ENCODE data around the gene RPA3. TPM values are rescaled to one million over a fixed set of nuclear protein-coding genes. Genes with fewer than 3 reads are reported as not detected.

RPA3 gene
- total RNA-seq, 2 donors from 2014 or later, result 101 to 103 TPM

GRCh38 chr7:7620644-7621210, 97.7 kb downstream of the RPA3 start:
- no peaks in the 10 kb centered on the region for H3K27me3 Mint-ChIP-seq (ENCODE audit: low read depth)
- no peak overlapping the region for H3K4me3 Mint-ChIP-seq
- peaks cover 11% of the 10 kb centered on the region for H3K4me1 Mint-ChIP-seq (ENCODE audit: low read depth)
- no peak for DNase-seq
- no peak overlapping the region for H3K27ac Mint-ChIP-seq
- ATAC-seq (replicated peaks in 1 of 2), result no peak
- H3K9me3 Mint-ChIP-seq, result peaks cover 0 to under 1% of the 10 kb centered on the region in 2 donors
- no peaks in the 10 kb centered on the region for H3K36me3 Mint-ChIP-seq (ENCODE audit: insufficient read depth in 2 of 2)

GRCh38 chr7:7620236-7620635, 98.2 kb downstream of the RPA3 start:
- Mint-ChIP-seq H3K27ac (no peak overlapping the region), H3K4me3 (no peak overlapping the region), H3K36me3 (ENCODE audit: insufficient read depth in 2 of 2) (no peaks in the 10 kb centered on the region), H3K27me3 (ENCODE audit: low read depth) (no peaks in the 10 kb centered on the region), H3K4me1 (ENCODE audit: low read depth) (peaks cover 11% of the 10 kb centered on the region), H3K9me3 (no peaks in the 10 kb centered on the region)
- DNase-seq (no peak), ATAC-seq (replicated peaks in 1 of 2) (no peak)

- H3K4me3 Mint-ChIP-seq, result no peak overlapping the region
- no peaks in the 10 kb centered on the region for H3K36me3 Mint-ChIP-seq (ENCODE audit: insufficient read depth in 2 of 2)
- peaks cover 11% of the 10 kb centered on the region for H3K4me1 Mint-ChIP-seq (ENCODE audit: low read depth)
- no peak for DNase-seq
- no peak for ATAC-seq (replicated peaks in 1 of 2)
- H3K27ac Mint-ChIP-seq, result no peak overlapping the region
- no peaks in the 10 kb centered on the region for H3K9me3 Mint-ChIP-seq
- no peaks in the 10 kb centered on the region for H3K27me3 Mint-ChIP-seq (ENCODE audit: low read depth)
Observed at GRCh38 chr7:7618410-7618809, 100.0 kb downstream of the RPA3 start.

- DNase-seq (no peak), ATAC-seq (replicated peaks in 1 of 2) (no peak)
- H3K4me3 Mint-ChIP-seq, result no peak overlapping the region
- H3K36me3 Mint-ChIP-seq (ENCODE audit: insufficient read depth in 2 of 2), result no peaks in the 10 kb centered on the region
- peaks cover 11% of the 10 kb centered on the region for H3K4me1 Mint-ChIP-seq (ENCODE audit: low read depth)
- H3K27me3 Mint-ChIP-seq (ENCODE audit: low read depth), result no peaks in the 10 kb centered on the region
- no peak overlapping the region for H3K27ac Mint-ChIP-seq
- H3K9me3 Mint-ChIP-seq, result no peaks in the 10 kb centered on the region
Observed at GRCh38 chr7:7617550-7617949, 100.9 kb downstream of the RPA3 start.

- ATAC-seq (replicated peaks in 1 of 2) (no peak), DNase-seq (no peak)
- Mint-ChIP-seq H3K36me3 (ENCODE audit: insufficient read depth in 2 of 2) (no peaks in the 10 kb centered on the region), H3K27ac (no peak overlapping the region), H3K4me3 (no peak overlapping the region), H3K27me3 (ENCODE audit: low read depth) (no peaks in the 10 kb centered on the region), H3K4me1 (ENCODE audit: low read depth) (peaks cover 11% of the 10 kb centered on the region), H3K9me3 (no peaks in the 10 kb centered on the region)
Observed at GRCh38 chr7:7614018-7614741, 104.2 kb downstream of the RPA3 start.

GRCh38 chr7:7613210-7613609, 105.2 kb downstream of the RPA3 start:
- no peak for DNase-seq
- Mint-ChIP-seq H3K27me3 (ENCODE audit: low read depth) (no peaks in the 10 kb centered on the region), H3K27ac (no peak overlapping the region), H3K4me1 (ENCODE audit: low read depth) (peaks cover 11% of the 10 kb centered on the region), H3K4me3 (no peak overlapping the region), H3K36me3 (ENCODE audit: insufficient read depth in 2 of 2) (no peaks in the 10 kb centered on the region), H3K9me3 (no peaks in the 10 kb centered on the region)
- ATAC-seq (replicated peaks in 1 of 2), result no peak

- Mint-ChIP-seq H3K27ac (no peak overlapping the region), H3K4me1 (ENCODE audit: low read depth) (peaks cover 8% of the 10 kb centered on the region), H3K4me3 (no peak overlapping the region), H3K9me3 (no peaks in the 10 kb centered on the region), H3K27me3 (ENCODE audit: low read depth) (no peaks in the 10 kb centered on the region), H3K36me3 (ENCODE audit: insufficient read depth in 2 of 2) (peaks cover 0 to 4% of the 10 kb centered on the region in 2 donors)
- ATAC-seq (replicated peaks in 1 of 2) (no peak), DNase-seq (no peak)
Observed at GRCh38 chr7:7612519-7612918, 105.9 kb downstream of the RPA3 start.

GRCh38 chr7:7609330-7609729, 109.1 kb downstream of the RPA3 start:
- Mint-ChIP-seq H3K4me3 (no peak overlapping the region), H3K27me3 (ENCODE audit: low read depth) (no peaks in the 10 kb centered on the region), H3K36me3 (ENCODE audit: insufficient read depth in 2 of 2) (peaks cover 0 to 5% of the 10 kb centered on the region in 2 donors), H3K4me1 (ENCODE audit: low read depth) (no peaks in the 10 kb centered on the region), H3K9me3 (no peaks in the 10 kb centered on the region), H3K27ac (no peak overlapping the region)
- ATAC-seq (replicated peaks in 1 of 2), result no peak
- no peak for DNase-seq

- H3K9me3 Mint-ChIP-seq, result no peaks in the 10 kb centered on the region
- no peaks in the 10 kb centered on the region for H3K4me1 Mint-ChIP-seq (ENCODE audit: low read depth)
- H3K27me3 Mint-ChIP-seq (ENCODE audit: low read depth), result no peaks in the 10 kb centered on the region
- DNase-seq (no peak), ATAC-seq (replicated peaks in 1 of 2) (no peak)
- H3K4me3 Mint-ChIP-seq, result no peak overlapping the region
- H3K27ac Mint-ChIP-seq, result no peak overlapping the region
- H3K36me3 Mint-ChIP-seq (ENCODE audit: insufficient read depth in 2 of 2), result peaks cover 0 to 5% of the 10 kb centered on the region in 2 donors
Observed at GRCh38 chr7:7607010-7607409, 111.4 kb downstream of the RPA3 start.

- Mint-ChIP-seq H3K4me1 (ENCODE audit: low read depth) (no peaks in the 10 kb centered on the region), H3K36me3 (ENCODE audit: insufficient read depth in 2 of 2) (peaks cover 10 to 35% of the 10 kb centered on the region in 2 donors), H3K4me3 (no peak overlapping the region), H3K27ac (no peak overlapping the region), H3K9me3 (peaks cover 2 to 4% of the 10 kb centered on the region in 2 donors), H3K27me3 (ENCODE audit: low read depth) (no peaks in the 10 kb centered on the region)
- DNase-seq, result no peak
- ATAC-seq (replicated peaks in 1 of 2), result no peak
Observed at GRCh38 chr7:7596176-7596575, 122.2 kb downstream of the RPA3 start.

- ATAC-seq (replicated peaks in 1 of 2) (no peak), DNase-seq (no peak)
- H3K27me3 Mint-ChIP-seq (ENCODE audit: low read depth), result no peaks in the 10 kb centered on the region
Observed at GRCh38 chr7:7595451-7595850, 123.0 kb downstream of the RPA3 start.

More at GRCh38 chr7:7595451-7595850, 123.0 kb downstream of the RPA3 start:
- no peak overlapping the region for H3K4me3 Mint-ChIP-seq
- H3K9me3 Mint-ChIP-seq, result no peaks in the 10 kb centered on the region
- H3K27ac Mint-ChIP-seq, result no peak overlapping the region
- H3K4me1 Mint-ChIP-seq (ENCODE audit: low read depth), result no peaks in the 10 kb centered on the region
- H3K36me3 Mint-ChIP-seq (ENCODE audit: insufficient read depth in 2 of 2), result peaks cover 5 to 33% of the 10 kb centered on the region in 2 donors

Data from activated T-cell treated with anti-CD3 and anti-CD28 coated beads, Interleukin-2, amount 50 U/mL, for 72 hours (primary cell).